Activated naive CD8-positive, alpha-beta T cell (primary cell): ENCODE results near the gene ZNF514.

Experiments used
- H3K27ac Mint-ChIP-seq: one replicate; pipeline ENCODE4 v1.8.0; 2021; ENCODE audit warnings: mixed read lengths
- H3K27me3 Mint-ChIP-seq: one replicate; pipeline ENCODE4 v1.8.0; 2021; ENCODE audit warnings: mixed read lengths
- H3K36me3 Mint-ChIP-seq: one replicate; pipeline ENCODE4 v1.8.0; 2021; ENCODE audit warnings: mixed read lengths
- H3K4me1 Mint-ChIP-seq: one replicate; pipeline ENCODE4 v1.8.0; 2021; ENCODE audit warnings: low read depth, mixed read lengths
- H3K4me3 Mint-ChIP-seq: one replicate; pipeline ENCODE4 v1.8.0; 2021; ENCODE audit warnings: mild to moderate bottlenecking, mixed read lengths
- H3K9me3 Mint-ChIP-seq: one replicate; pipeline ENCODE4 v1.8.0; 2021; ENCODE audit warnings: low read depth, mixed read lengths

The ZNF514 gene

GRCh38 chr2:95165371-95166064, 5.9 kb upstream of the ZNF514 start, which contains the start of gene ZNF2:
Gene ZNF2, plus strand, starts transcription at chr2:95165809. Its CDS starts 10,418 bp downstream, at chr2:95176227.
- Mint-ChIP-seq H3K9me3 (no peaks in the 10 kb centered on the region), H3K27ac (peak within 1 kb of the TSS; percentile 97), H3K27me3 (no peaks in the 10 kb centered on the region), H3K36me3 (peaks cover 4% of the 10 kb centered on the region), H3K4me3 (peak within 1 kb of the TSS; percentile 99), H3K4me1 (peaks cover 42% of the 10 kb centered on the region)

GRCh38 chr2:95165030-95165370, 5.4 kb upstream of the ZNF514 start:
- H3K36me3 Mint-ChIP-seq: peaks cover 4% of the 10 kb centered on the region
- no peaks in the 10 kb centered on the region for H3K27me3 Mint-ChIP-seq
- H3K4me1 Mint-ChIP-seq: peaks cover 47% of the 10 kb centered on the region
- H3K4me3 Mint-ChIP-seq: peak overlapping the region; percentile 99
- H3K27ac Mint-ChIP-seq: peak overlapping the region; percentile 97
- H3K9me3 Mint-ChIP-seq: no peaks in the 10 kb centered on the region

- peak overlapping the region; percentile 79 for H3K4me3 Mint-ChIP-seq
- H3K27me3 Mint-ChIP-seq: no peaks in the 10 kb centered on the region
- peaks cover 22% of the 10 kb centered on the region for H3K4me1 Mint-ChIP-seq
- no peak overlapping the region for H3K27ac Mint-ChIP-seq
- H3K9me3 Mint-ChIP-seq: peaks cover 9% of the 10 kb centered on the region
- H3K36me3 Mint-ChIP-seq: peaks cover 25% of the 10 kb centered on the region
Measured at GRCh38 chr2:95158891-95159619, 593 bp downstream of the ZNF514 start.

GRCh38 chr2:95158441-95158840, 1.2 kb downstream of the ZNF514 start:
- Mint-ChIP-seq H3K4me1 (peaks cover 19% of the 10 kb centered on the region), H3K9me3 (peaks cover 15% of the 10 kb centered on the region), H3K36me3 (peaks cover 31% of the 10 kb centered on the region), H3K27me3 (no peaks in the 10 kb centered on the region), H3K27ac (peak overlapping the region; percentile 46), H3K4me3 (peak overlapping the region; percentile 79)

GRCh38 chr2:95149397-95149984, 10.2 kb downstream of the ZNF514 start:
- peaks cover 76% of the 10 kb centered on the region for H3K36me3 Mint-ChIP-seq
- no peaks in the 10 kb centered on the region for H3K27me3 Mint-ChIP-seq
- H3K27ac Mint-ChIP-seq: no peak overlapping the region
- H3K9me3 Mint-ChIP-seq: peaks cover 42% of the 10 kb centered on the region
- no peaks in the 10 kb centered on the region for H3K4me1 Mint-ChIP-seq
- H3K4me3 Mint-ChIP-seq: no peak overlapping the region

GRCh38 chr2:95143838-95144237, 15.8 kb downstream of the ZNF514 start:
- peaks cover 54% of the 10 kb centered on the region for H3K36me3 Mint-ChIP-seq
- no peaks in the 10 kb centered on the region for H3K4me1 Mint-ChIP-seq
- H3K4me3 Mint-ChIP-seq: no peak overlapping the region
- H3K27me3 Mint-ChIP-seq: no peaks in the 10 kb centered on the region
- H3K27ac Mint-ChIP-seq: no peak overlapping the region
- H3K9me3 Mint-ChIP-seq: peaks cover 37% of the 10 kb centered on the region

- Mint-ChIP-seq H3K4me3 (no peak overlapping the region), H3K9me3 (peaks cover 41% of the 10 kb centered on the region), H3K4me1 (no peaks in the 10 kb centered on the region), H3K27ac (no peak overlapping the region), H3K36me3 (peaks cover 41% of the 10 kb centered on the region), H3K27me3 (no peaks in the 10 kb centered on the region)
Measured at GRCh38 chr2:95138702-95139101, 20.9 kb downstream of the ZNF514 start.

GRCh38 chr2:95122197-95122551, 37.5 kb downstream of the ZNF514 start:
- Mint-ChIP-seq H3K27ac (peak overlapping the region; percentile 96), H3K27me3 (no peaks in the 10 kb centered on the region), H3K4me1 (peaks cover 44% of the 10 kb centered on the region), H3K4me3 (peak overlapping the region; percentile 95), H3K9me3 (no peaks in the 10 kb centered on the region), H3K36me3 (no peaks in the 10 kb centered on the region)

GRCh38 chr2:95121407-95122196, 38.0 kb downstream of the ZNF514 start, which contains the start of gene MRPS5:
Gene MRPS5, minus strand, starts transcription at chr2:95121808. Its CDS starts 17 bp downstream, at chr2:95121791.
- Mint-ChIP-seq H3K36me3 (no peaks in the 10 kb centered on the region), H3K9me3 (no peaks in the 10 kb centered on the region), H3K4me3 (peak within 1 kb of the TSS; percentile 95), H3K27me3 (no peaks in the 10 kb centered on the region), H3K27ac (peak within 1 kb of the TSS; percentile 96), H3K4me1 (peaks cover 45% of the 10 kb centered on the region)

- H3K4me1 Mint-ChIP-seq: peaks cover 45% of the 10 kb centered on the region
- H3K27ac Mint-ChIP-seq: peak overlapping the region; percentile 96
- no peaks in the 10 kb centered on the region for H3K9me3 Mint-ChIP-seq
- H3K27me3 Mint-ChIP-seq: no peaks in the 10 kb centered on the region
- peak overlapping the region; percentile 95 for H3K4me3 Mint-ChIP-seq
- H3K36me3 Mint-ChIP-seq: no peaks in the 10 kb centered on the region
Measured at GRCh38 chr2:95121093-95121406, 38.6 kb downstream of the ZNF514 start.

GRCh38 chr2:95115418-95115817, 44.2 kb downstream of the ZNF514 start:
- Mint-ChIP-seq H3K4me3 (peak overlapping the region; percentile 35), H3K4me1 (peaks cover 42% of the 10 kb centered on the region), H3K36me3 (peaks cover 5% of the 10 kb centered on the region), H3K9me3 (no peaks in the 10 kb centered on the region), H3K27ac (peak overlapping the region; percentile 16), H3K27me3 (no peaks in the 10 kb centered on the region)

- Mint-ChIP-seq H3K4me3 (no peak overlapping the region), H3K36me3 (peaks cover 10% of the 10 kb centered on the region), H3K9me3 (no peaks in the 10 kb centered on the region), H3K27ac (no peak overlapping the region), H3K4me1 (peaks cover 23% of the 10 kb centered on the region), H3K27me3 (no peaks in the 10 kb centered on the region)
Measured at GRCh38 chr2:95113464-95113863, 46.2 kb downstream of the ZNF514 start.

- H3K27me3 Mint-ChIP-seq: no peaks in the 10 kb centered on the region
- peaks cover 22% of the 10 kb centered on the region for H3K36me3 Mint-ChIP-seq
- no peak overlapping the region for H3K4me3 Mint-ChIP-seq
- H3K9me3 Mint-ChIP-seq: no peaks in the 10 kb centered on the region
- H3K27ac Mint-ChIP-seq: no peak overlapping the region
- peaks cover 13% of the 10 kb centered on the region for H3K4me1 Mint-ChIP-seq
Measured at GRCh38 chr2:95110395-95110794, 49.3 kb downstream of the ZNF514 start.

- H3K4me1 Mint-ChIP-seq: peaks cover 4% of the 10 kb centered on the region
- no peak overlapping the region for H3K4me3 Mint-ChIP-seq
- peaks cover 20% of the 10 kb centered on the region for H3K36me3 Mint-ChIP-seq
- no peaks in the 10 kb centered on the region for H3K9me3 Mint-ChIP-seq
- no peaks in the 10 kb centered on the region for H3K27me3 Mint-ChIP-seq
- no peak overlapping the region for H3K27ac Mint-ChIP-seq
Measured at GRCh38 chr2:95109260-95109659, 50.4 kb downstream of the ZNF514 start.

- Mint-ChIP-seq H3K4me3 (no peak overlapping the region), H3K27ac (no peak overlapping the region), H3K9me3 (no peaks in the 10 kb centered on the region), H3K27me3 (no peaks in the 10 kb centered on the region), H3K36me3 (peaks cover 25% of the 10 kb centered on the region), H3K4me1 (peaks cover 4% of the 10 kb centered on the region)
Measured at GRCh38 chr2:95106081-95106480, 53.6 kb downstream of the ZNF514 start.
